HG02870 (cell line): ENCODE measurements around the gene HNRNPL.
"Not testable (repeated sequence)": the region's sequence is repeated elsewhere in the genome, so short reads cannot be mapped to it uniquely, and the experiment has no call there.

ENCODE experiments used
- ATAC-seq: cut with Tn5 transposase; IDR thresholded peaks from one replicate; pipeline ENCODE4 v1.9.1; 2021; ENCODE audit warnings: mild to moderate bottlenecking, moderate library complexity; ENCODE audit not compliant: unreplicated experiment

Gene HNRNPL

GRCh38 chr19:38830039-38830733 is 19.6 kb downstream of the HNRNPL start:
- ATAC-seq = no peak

GRCh38 chr19:38829203-38829602 is 20.6 kb downstream of the HNRNPL start:
- not testable (repeated sequence) for ATAC-seq

- no peak for ATAC-seq
Measured at GRCh38 chr19:38826856-38827551, 22.8 kb downstream of the HNRNPL start.

- ATAC-seq = not testable (repeated sequence)
Measured at GRCh38 chr19:38825936-38826335, 23.9 kb downstream of the HNRNPL start.

- not testable (repeated sequence) for ATAC-seq
Measured at GRCh38 chr19:38821230-38821825, 28.5 kb downstream of the HNRNPL start.

- ATAC-seq = no peak
Measured at GRCh38 chr19:38819231-38819920, 30.4 kb downstream of the HNRNPL start.

GRCh38 chr19:38817081-38817480 is 32.7 kb downstream of the HNRNPL start:
- no peak for ATAC-seq

- ATAC-seq = no peak
Measured at GRCh38 chr19:38816131-38816750, 33.5 kb downstream of the HNRNPL start.

- no peak for ATAC-seq
Measured at GRCh38 chr19:38815059-38816001, 34.5 kb downstream of the HNRNPL start.

GRCh38 chr19:38813932-38814331 is 35.9 kb downstream of the HNRNPL start:
- ATAC-seq = not testable (repeated sequence)

- no peak for ATAC-seq
Measured at GRCh38 chr19:38813323-38813722, 36.5 kb downstream of the HNRNPL start.

- no peak for ATAC-seq
Measured at GRCh38 chr19:38812841-38813320, 36.9 kb downstream of the HNRNPL start, which contains the start of gene LGALS4. TSS of gene LGALS4 (minus strand) at chr19:38812945. CDS start at chr19:38812886, 59 bp downstream.

- ATAC-seq = no peak
Measured at GRCh38 chr19:38812009-38812840, 37.6 kb downstream of the HNRNPL start.

GRCh38 chr19:38809592-38810252 is 40.1 kb downstream of the HNRNPL start:
- ATAC-seq = no peak

GRCh38 chr19:38808741-38809140 is 41.0 kb downstream of the HNRNPL start:
- no peak for ATAC-seq

- not testable (repeated sequence) for ATAC-seq
Measured at GRCh38 chr19:38807374-38808098, 42.2 kb downstream of the HNRNPL start.

- no peak for ATAC-seq
Measured at GRCh38 chr19:38806371-38806770, 43.4 kb downstream of the HNRNPL start.

- ATAC-seq = no peak
Measured at GRCh38 chr19:38805180-38805579, 44.6 kb downstream of the HNRNPL start.
